Placental epithelial cell (primary cell): ENCODE measurements around the gene SERPINA9. TPM values are rescaled to one million over a fixed set of nuclear protein-coding genes. Genes with fewer than 3 reads are reported as not detected.

Experiments used
- total RNA-seq: library from RNA; depleted of rRNA; stranded (reverse); fragments of >200 nt; gene quantifications from 2 replicates; pipeline ENCODE4 v1.2.3, GENCODE V29; 2012

SERPINA9 gene
- not detected in 2 replicates for total RNA-seq

GRCh38 chr14:94476023-94476422 is at the start of gene SERPINA9:
Gene SERPINA9 (minus strand): TSS chr14:94476197. CDS start chr14:94469840, 6,357 bp downstream.

DNA sequence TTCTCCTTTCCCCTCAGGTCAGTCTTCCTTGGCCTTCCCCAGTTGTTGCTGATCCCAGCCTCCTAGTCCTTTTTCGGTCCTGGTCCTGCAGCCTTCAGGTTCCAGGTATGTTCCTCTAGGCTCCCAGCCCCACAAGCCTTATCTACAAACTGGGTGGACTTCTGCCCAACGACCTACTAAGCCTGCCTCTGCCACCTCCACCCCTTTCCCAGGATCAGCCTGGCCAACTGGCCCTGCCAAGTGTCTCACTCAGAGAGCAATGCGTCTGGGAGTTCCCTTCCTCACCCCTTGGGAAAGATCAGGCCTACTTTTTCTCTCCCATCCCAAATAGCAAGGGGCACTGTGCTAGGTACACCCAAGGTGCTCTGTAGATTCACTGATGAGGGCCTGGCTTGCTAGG is 33.4 kb upstream of the SERPINA9 start, which contains the start of gene SERPINA12:
SERPINA12 (minus strand) TSS at position 114 of the 400 bp plus-strand sequence. CDS start 11,072 bp downstream, outside the sequence.

Other genes with a start within 250 kb of the SERPINA9 start
- gene SERPINA10, start 182.9 kb downstream of the SERPINA9 start, total RNA-seq, result not detected in 2 replicates
- not detected in 2 replicates for gene SERPINA6, start 152.9 kb downstream of the SERPINA9 start, total RNA-seq
- not detected in 2 replicates for gene SERPINA2, start 109.5 kb downstream of the SERPINA9 start, total RNA-seq
- gene SERPINA1, start 87.6 kb downstream of the SERPINA9 start, total RNA-seq, result under 0.01 and 0.22 TPM in 2 replicates
- gene SERPINA11, start 23.4 kb downstream of the SERPINA9 start, total RNA-seq, result not detected in 2 replicates
- not detected in 2 replicates for gene SERPINA12, start 33.3 kb upstream of the SERPINA9 start, total RNA-seq
- not detected in 2 replicates for gene SERPINA4, start 85.2 kb upstream of the SERPINA9 start, total RNA-seq
- not detected in 2 replicates for gene SERPINA5, start 105.2 kb upstream of the SERPINA9 start, total RNA-seq
- gene SERPINA3, start 136.2 kb upstream of the SERPINA9 start, total RNA-seq, result 0.54 TPM in 1 of 2 replicates, not detected in the other